GM23338 (cell line): ENCODE results near the gene DSCAML1. TPM values are rescaled to one million over a fixed set of nuclear protein-coding genes. Genes with fewer than 3 reads are reported as not detected.

Source experiments
- ATAC-seq: fragments of 200-7000 bp; cut with Tn5 transposase; 3 replicates; pipeline ENCODE4 v1.9.1; 2020
- DNase-seq: peaks from one replicate; pipeline ENCODE4 v3.0.0-alpha.2; 2015; ENCODE audit warnings: low spot score
- H2AFZ ChIP-seq: fragments of 200-600 bp; sonication (generic); 2 replicates; pipeline ENCODE4 v1.8.0; 2016; ENCODE audit warnings: antibody characterized with exemption, mild to moderate bottlenecking, moderate library complexity
- H3F3A ChIP-seq: fragments of 200-600 bp; sonication (generic); replicated peaks from 2 replicates; pipeline ENCODE4 v1.8.0; 2017; ENCODE audit warnings: antibody characterized with exemption, mixed run types, low read depth
- H3K27ac ChIP-seq: fragments of 200-600 bp; sonication (generic); 2 replicates; pipeline ENCODE4 v1.6.1; 2016; ENCODE audit warnings: low read depth
- H3K27me3 ChIP-seq: fragments of 200-600 bp; sonication (generic); 2 replicates; pipeline ENCODE4 v1.8.0; 2016; ENCODE audit warnings: mild to moderate bottlenecking, mixed run types, moderate library complexity; ENCODE audit not compliant: insufficient read depth
- H3K36me3 ChIP-seq: fragments of 200-600 bp; sonication (generic); 2 replicates; pipeline ENCODE4 v1.8.0; 2016; ENCODE audit warnings: mild to moderate bottlenecking; ENCODE audit not compliant: insufficient read depth
- H3K4me1 ChIP-seq: fragments of 200-600 bp; sonication (generic); 2 replicates; pipeline ENCODE4 v1.8.0; 2016; ENCODE audit warnings: mild to moderate bottlenecking, moderate library complexity; ENCODE audit not compliant: insufficient read depth
- H3K4me2 ChIP-seq: fragments of 200-600 bp; sonication (generic); 2 replicates; pipeline ENCODE4 v1.7.1; 2017; ENCODE audit warnings: mixed run types
- H3K4me3 ChIP-seq: fragments of 200-600 bp; sonication (generic); 2 replicates; pipeline ENCODE4 v1.6.1; 2016; ENCODE audit warnings: mixed run types
- H3K79me2 ChIP-seq: fragments of 200-600 bp; sonication (generic); replicated peaks from 2 replicates; pipeline ENCODE4 v1.8.0; 2017; ENCODE audit warnings: mild to moderate bottlenecking; ENCODE audit not compliant: insufficient read depth
- H3K9me2 ChIP-seq: fragments of 200-600 bp; sonication (generic); 2 replicates; pipeline ENCODE4 v1.8.0; 2017; ENCODE audit not compliant: insufficient read depth
- H4K20me1 ChIP-seq: fragments of 200-600 bp; sonication (generic); replicated peaks from 2 replicates; pipeline ENCODE4 v1.8.0; 2017; ENCODE audit warnings: mild to moderate bottlenecking; ENCODE audit not compliant: insufficient read depth
- H3K27ac Mint-ChIP-seq: 2 replicates; pipeline ENCODE4 v1.8.0; 2020; ENCODE audit warnings: inconsistent platforms, mild to moderate bottlenecking, moderate library complexity, mixed read lengths
- H3K27me3 Mint-ChIP-seq: 3 replicates; pipeline ENCODE4 v1.8.0; 2022; ENCODE audit warnings: low read depth, mild to moderate bottlenecking, moderate library complexity, mixed read lengths, inconsistent platforms; ENCODE audit not compliant: insufficient read depth, poor library complexity
- H3K36me3 Mint-ChIP-seq: 3 replicates; pipeline ENCODE4 v1.8.0; 2021; ENCODE audit warnings: low read depth, mild to moderate bottlenecking, inconsistent platforms, moderate library complexity, mixed read lengths
- H3K4me1 Mint-ChIP-seq: 3 replicates; pipeline ENCODE4 v1.8.0; 2020; ENCODE audit warnings: mild to moderate bottlenecking, inconsistent platforms, mixed read lengths
- H3K4me3 Mint-ChIP-seq: 3 replicates; pipeline ENCODE4 v1.8.0; 2021; ENCODE audit warnings: moderate library complexity, mild to moderate bottlenecking, inconsistent platforms, mixed read lengths
- H3K9me3 Mint-ChIP-seq: 3 replicates; pipeline ENCODE4 v1.8.0; 2020; ENCODE audit warnings: moderate library complexity, mild to moderate bottlenecking, inconsistent platforms, mixed read lengths
- CTCF ChIP-seq, 2 experiments: fragments of 200-600 bp in 1 of 2; sonication (generic) in 1 of 2; conservative IDR thresholded peaks; 2 replicates each; pipeline versions ENCODE4 v1.5.1 to v1.6.1; 2016 to 2017; ENCODE audit warnings: antibody characterized with exemption in 2 of 2, low read depth in 2 of 2, mild to moderate bottlenecking in 2 of 2, moderate library complexity in 1 of 2
- ETS1 ChIP-seq: IDR thresholded peaks from 2 replicates; pipeline ENCODE4 v1.6.1; 2016; ENCODE audit warnings: antibody characterized with exemption
- EZH2phosphoT487 ChIP-seq: fragments of 200-600 bp; sonication (generic); IDR thresholded peaks from one replicate; pipeline ENCODE4 v1.8.1; 2018; ENCODE audit warnings: antibody characterized with exemption; ENCODE audit not compliant: unreplicated experiment
- JUNB ChIP-seq: IDR thresholded peaks from one replicate; pipeline ENCODE4 v1.6.1; 2016; ENCODE audit warnings: antibody characterized with exemption; ENCODE audit not compliant: unreplicated experiment
- NANOG ChIP-seq: IDR thresholded peaks from 2 replicates; pipeline ENCODE4 v1.6.1; 2016; ENCODE audit warnings: antibody characterized with exemption, borderline replicate concordance
- POLR2AphosphoS5 ChIP-seq: IDR thresholded peaks from 2 replicates; pipeline ENCODE4 v1.6.1; 2016; ENCODE audit warnings: antibody characterized with exemption, low read depth
- REST ChIP-seq: IDR thresholded peaks from one replicate; pipeline ENCODE4 v1.6.1; 2018; ENCODE audit warnings: antibody characterized with exemption; ENCODE audit not compliant: unreplicated experiment
- STAT1 ChIP-seq: IDR thresholded peaks from one replicate; pipeline ENCODE4 v1.6.1; 2016; ENCODE audit warnings: antibody characterized with exemption; ENCODE audit not compliant: unreplicated experiment
- ZNF114 ChIP-seq: fragments of 250-450 bp; sonication (Bioruptor Pico); IDR thresholded peaks from 2 replicates; pipeline ENCODE4 v1.5.0; 2020; ENCODE audit warnings: mild to moderate bottlenecking, moderate library complexity
- polyA plus RNA-seq: library from polyadenylated mRNA; unstranded; fragments of >200 nt; fragmentation: Nextera tagmentation; extraction: Ambion mirVana; gene quantifications from 2 replicates; pipeline ENCODE4 v1.2.1, GENCODE V29; 2016
- total RNA-seq: library from RNA; depleted of rRNA; stranded (reverse); fragments of >200 nt; shearing (Covaris generic); gene quantifications from 2 replicates; pipeline ENCODE4 v1.2.3, GENCODE V29; 2014

The DSCAML1 gene
- total and polyA plus RNA-seq, 2 experiments from 2014 or later: 0.17 TPM; not detected in 1

GRCh38 chr11:117750357-117750756 lies 46.7 kb downstream of the DSCAML1 start:
- Histone ChIP-seq H2AFZ (no peak overlapping the region), H3K27ac (no peak overlapping the region), H3K4me2 (no peak overlapping the region), H3K79me2 (no peaks in the 10 kb centered on the region), H3K4me1 (no peaks in the 10 kb centered on the region; the same call in 1 of the 2 replicates), H4K20me1 (no peaks in the 10 kb centered on the region), H3F3A (no peaks in the 10 kb centered on the region), H3K4me3 (no peak overlapping the region), H3K9me2 (no peaks in the 10 kb centered on the region), H3K36me3 (no peaks in the 10 kb centered on the region), H3K27me3 (no peaks in the 10 kb centered on the region)
- Mint-ChIP-seq H3K27ac (no peak overlapping the region), H3K4me3 (no peak overlapping the region), H3K27me3 (peaks cover 4% of the 10 kb centered on the region), H3K4me1 (peaks cover 18% of the 10 kb centered on the region), H3K36me3 (no peaks in the 10 kb centered on the region), H3K9me3 (no peaks in the 10 kb centered on the region)
- DNase-seq (no peak), ATAC-seq (no peak)
- TF ChIP-seq STAT1: no peak
- TF ChIP-seq POLR2AphosphoS5: no peak
- TF ChIP-seq JUNB: no peak
- no peak for TF ChIP-seq ETS1
- TF ChIP-seq NANOG: no peak
- TF ChIP-seq REST: no peak

GRCh38 chr11:117749541-117749910 lies 47.5 kb downstream of the DSCAML1 start:
- Mint-ChIP-seq H3K4me3 (no peak overlapping the region), H3K27me3 (peaks cover 7% of the 10 kb centered on the region), H3K36me3 (no peaks in the 10 kb centered on the region), H3K27ac (no peak overlapping the region), H3K4me1 (peaks cover 18% of the 10 kb centered on the region), H3K9me3 (no peaks in the 10 kb centered on the region)
- H3K36me3 ChIP-seq: no peaks in the 10 kb centered on the region
- no peaks in the 10 kb centered on the region for H3K9me2 ChIP-seq
- H4K20me1 ChIP-seq: no peaks in the 10 kb centered on the region
- H3K79me2 ChIP-seq: no peaks in the 10 kb centered on the region
- no peaks in the 10 kb centered on the region; the same call in 1 of the 2 replicates for H3K4me1 ChIP-seq
- no peak overlapping the region for H3K4me3 ChIP-seq
- H2AFZ ChIP-seq: no peak overlapping the region
- DNase-seq: no peak
- no peaks in the 10 kb centered on the region for H3K27me3 ChIP-seq
- H3K4me2 ChIP-seq: no peak overlapping the region
- no peak for TF ChIP-seq REST
- TF ChIP-seq POLR2AphosphoS5: no peak
- no peak for TF ChIP-seq EZH2phosphoT487
- no peak for TF ChIP-seq CTCF (conservative IDR thresholded peaks at IDR 0.05; ENCODE audit: low read depth in 2 of 2)
- TF ChIP-seq STAT1: no peak
- TF ChIP-seq ZNF114 (CRISPR knock-in tag): no peak
- no peaks in the 10 kb centered on the region for H3F3A ChIP-seq
- ATAC-seq: no peak
- H3K27ac ChIP-seq: no peak overlapping the region
